ENCODE results near the gene DNAAF5. TPM values are rescaled to one million over a fixed set of nuclear protein-coding genes. Genes with fewer than 3 reads are reported as not detected.
"Not testable (repeated sequence)": the region's sequence is repeated elsewhere in the genome, so short reads cannot be mapped to it uniquely, and the experiment has no call there.

DNAAF5 gene
- total RNA-seq, 2 experiments from 2014 or later: 26.2 to 27.5 TPM

GRCh38 chr7:803796-804195 is 77.3 kb downstream of the DNAAF5 start:
- CTCF ChIA-PET; H3K36me3 Mint-ChIP-seq (ENCODE audit: low read depth); H3K9me3 Mint-ChIP-seq; intact Hi-C loops (cut with micrococcal nuclease); DNase-seq; H3K4me1 Mint-ChIP-seq (ENCODE audit: low read depth); H3K27ac Mint-ChIP-seq; H3K4me3 Mint-ChIP-seq; H3K27me3 Mint-ChIP-seq (ENCODE audit: low read depth): not testable (repeated sequence)

GRCh38 chr7:805261-805660 is 78.8 kb downstream of the DNAAF5 start:
- Mint-ChIP-seq H3K4me1 (ENCODE audit: low read depth) (no peaks in the 10 kb centered on the region), H3K27me3 (ENCODE audit: low read depth) (no peaks in the 10 kb centered on the region), H3K27ac (no peak overlapping the region), H3K36me3 (ENCODE audit: low read depth) (no peaks in the 10 kb centered on the region), H3K4me3 (no peak overlapping the region), H3K9me3 (peaks cover 2% of the 10 kb centered on the region)
- DNase-seq: no peak
- intact Hi-C loops (cut with micrococcal nuclease): no loop called here
- CTCF ChIA-PET: no interaction called here

GRCh38 chr7:815284-816216 is 89.1 kb downstream of the DNAAF5 start:
- peaks cover 55% of the 10 kb centered on the region for H3K4me1 Mint-ChIP-seq (ENCODE audit: low read depth)
- peaks cover 9% of the 10 kb centered on the region for H3K36me3 Mint-ChIP-seq (ENCODE audit: low read depth)
- H3K27ac Mint-ChIP-seq: no peak overlapping the region
- no peaks in the 10 kb centered on the region for H3K9me3 Mint-ChIP-seq
- H3K27me3 Mint-ChIP-seq (ENCODE audit: low read depth): peaks cover 5% of the 10 kb centered on the region
- intact Hi-C loops (cut with micrococcal nuclease): loop anchor here (1.0 to 10.0 kb wide), 5 partner anchors 17 to 667 kb away; partner anchors contain the start of genes COX19, GET4, SUN1 and ZFAND2A
- H3K4me3 Mint-ChIP-seq: peak overlapping the region; percentile 81
- peak; percentile 29 for DNase-seq
- CTCF ChIA-PET: interaction anchor here (0.5 to 1.9 kb wide), 2 partner anchors 16 to 58 kb away, joined by 3 to 9 read pairs; partner anchors contain the start of gene SUN1

GRCh38 chr7:816300-816750 is 89.8 kb downstream of the DNAAF5 start:
- peaks cover 61% of the 10 kb centered on the region for H3K4me1 Mint-ChIP-seq (ENCODE audit: low read depth)
- H3K27ac Mint-ChIP-seq: no peak overlapping the region
- peaks cover 12% of the 10 kb centered on the region for H3K36me3 Mint-ChIP-seq (ENCODE audit: low read depth)
- CTCF ChIA-PET: interaction anchor here (0.8 to 1.9 kb wide), 2 partner anchors 10 to 16 kb away, joined by 4 to 9 read pairs; partner anchors contain the start of gene SUN1
- intact Hi-C loops (cut with micrococcal nuclease): loop anchor here (1.0 to 10.0 kb wide), 5 partner anchors 16 to 668 kb away; partner anchors contain the start of genes COX19, GET4, SUN1 and ZFAND2A
- no peaks in the 10 kb centered on the region for H3K9me3 Mint-ChIP-seq
- DNase-seq: peak; percentile 98
- peaks cover 5% of the 10 kb centered on the region for H3K27me3 Mint-ChIP-seq (ENCODE audit: low read depth)
- H3K4me3 Mint-ChIP-seq: peak overlapping the region; percentile 81

- peak; percentile 71 for DNase-seq
- Mint-ChIP-seq H3K4me1 (ENCODE audit: low read depth) (peaks cover 65% of the 10 kb centered on the region), H3K4me3 (peak overlapping the region; percentile 91), H3K36me3 (ENCODE audit: low read depth) (peaks cover 12% of the 10 kb centered on the region), H3K27ac (peak overlapping the region; percentile 81), H3K9me3 (no peaks in the 10 kb centered on the region), H3K27me3 (ENCODE audit: low read depth) (peaks cover 5% of the 10 kb centered on the region)
- CTCF ChIA-PET: interaction anchor here (0.8 to 2.0 kb wide), 4 partner anchors 9 to 59 kb away, joined by 3 to 9 read pairs (median 5); partner anchors contain the start of genes GET4 and SUN1
- intact Hi-C loops (cut with micrococcal nuclease): loop anchor here (1.0 to 10.0 kb wide), 5 partner anchors 15 to 668 kb away; partner anchors contain the start of genes COX19, GET4, SUN1 and ZFAND2A
These were observed 90.5 kb downstream of the DNAAF5 start for GRCh38 chr7:816751-817671.

GRCh38 chr7:818031-818699 is 91.7 kb downstream of the DNAAF5 start:
- intact Hi-C loops (cut with micrococcal nuclease): loop anchor here (10.0 kb wide), 1 partner anchor 347 kb away; the partner anchor contains the start of gene ZFAND2A
- Mint-ChIP-seq H3K9me3 (no peaks in the 10 kb centered on the region), H3K27ac (peak overlapping the region; percentile 19), H3K27me3 (ENCODE audit: low read depth) (peaks cover 5% of the 10 kb centered on the region), H3K4me1 (ENCODE audit: low read depth) (peaks cover 65% of the 10 kb centered on the region), H3K36me3 (ENCODE audit: low read depth) (peaks cover 12% of the 10 kb centered on the region), H3K4me3 (peak overlapping the region; percentile 91)
- CTCF ChIA-PET: interaction anchor here (0.7 to 2.0 kb wide), 4 partner anchors 14 to 58 kb away, joined by 3 to 9 read pairs (median 4); partner anchors contain the start of genes GET4 and SUN1
- DNase-seq: no peak

GRCh38 chr7:820341-820740 is 93.8 kb downstream of the DNAAF5 start:
- Mint-ChIP-seq H3K36me3 (ENCODE audit: low read depth) (peaks cover 12% of the 10 kb centered on the region), H3K27me3 (ENCODE audit: low read depth) (no peaks in the 10 kb centered on the region), H3K27ac (peak overlapping the region; percentile 80), H3K9me3 (no peaks in the 10 kb centered on the region), H3K4me1 (ENCODE audit: low read depth) (peaks cover 62% of the 10 kb centered on the region), H3K4me3 (no peak overlapping the region)
- CTCF ChIA-PET: interaction anchor here (0.9 kb wide), 1 partner anchor 45 kb away, joined by 3 read pairs; no protein-coding TSS in a partner anchor
- intact Hi-C loops (cut with micrococcal nuclease): loop anchor here (1.0 kb wide), 1 partner anchor 12 kb away; the partner anchor contains the start of gene SUN1
- DNase-seq: peak; percentile 61

GRCh38 chr7:821688-822087 is 95.2 kb downstream of the DNAAF5 start:
- peaks cover 19% of the 10 kb centered on the region for H3K36me3 Mint-ChIP-seq (ENCODE audit: low read depth)
- CTCF ChIA-PET: no interaction called here
- no peak for DNase-seq

GRCh38 chr7:822692-823276 is 96.3 kb downstream of the DNAAF5 start:
- no peaks in the 10 kb centered on the region for H3K27me3 Mint-ChIP-seq (ENCODE audit: low read depth)
- DNase-seq: no peak
- H3K27ac Mint-ChIP-seq: peak overlapping the region; percentile 60
- CTCF ChIA-PET: interaction anchor here (0.7 kb wide), 1 partner anchor 134 kb away, joined by 3 read pairs; no protein-coding TSS in a partner anchor
- intact Hi-C loops (cut with micrococcal nuclease): no loop called here
- no peak overlapping the region for H3K4me3 Mint-ChIP-seq
- H3K36me3 Mint-ChIP-seq (ENCODE audit: low read depth): peaks cover 21% of the 10 kb centered on the region
- H3K9me3 Mint-ChIP-seq: no peaks in the 10 kb centered on the region
- peaks cover 65% of the 10 kb centered on the region for H3K4me1 Mint-ChIP-seq (ENCODE audit: low read depth)

More at GRCh38 chr7:821688-822087, 95.2 kb downstream of the DNAAF5 start:
- Mint-ChIP-seq H3K4me3 (no peak overlapping the region), H3K4me1 (ENCODE audit: low read depth) (peaks cover 69% of the 10 kb centered on the region), H3K27ac (peak overlapping the region; percentile 67), H3K27me3 (ENCODE audit: low read depth) (no peaks in the 10 kb centered on the region), H3K9me3 (no peaks in the 10 kb centered on the region)
- intact Hi-C loops (cut with micrococcal nuclease): no loop called here

GRCh38 chr7:823649-824048 is 97.2 kb downstream of the DNAAF5 start:
- Mint-ChIP-seq H3K27ac (no peak overlapping the region), H3K27me3 (ENCODE audit: low read depth) (no peaks in the 10 kb centered on the region), H3K4me1 (ENCODE audit: low read depth) (peaks cover 60% of the 10 kb centered on the region), H3K4me3 (no peak overlapping the region), H3K9me3 (no peaks in the 10 kb centered on the region), H3K36me3 (ENCODE audit: low read depth) (peaks cover 17% of the 10 kb centered on the region)
- CTCF ChIA-PET: no interaction called here
- DNase-seq: no peak
- intact Hi-C loops (cut with micrococcal nuclease): no loop called here

- no peaks in the 10 kb centered on the region for H3K9me3 Mint-ChIP-seq
- H3K4me3 Mint-ChIP-seq: no peak overlapping the region
- CTCF ChIA-PET: no interaction called here
- no peak overlapping the region for H3K27ac Mint-ChIP-seq
- no peaks in the 10 kb centered on the region for H3K27me3 Mint-ChIP-seq (ENCODE audit: low read depth)
- no peak for DNase-seq
- intact Hi-C loops (cut with micrococcal nuclease): no loop called here
- peaks cover 17% of the 10 kb centered on the region for H3K36me3 Mint-ChIP-seq (ENCODE audit: low read depth)
- H3K4me1 Mint-ChIP-seq (ENCODE audit: low read depth): peaks cover 63% of the 10 kb centered on the region
These were observed 97.6 kb downstream of the DNAAF5 start for GRCh38 chr7:824081-824480.
